Hepatocyte (in vitro differentiated cells): ENCODE measurements around the gene MLLT1. TPM values are rescaled to one million over a fixed set of nuclear protein-coding genes. Genes with fewer than 3 reads are reported as not detected.

ENCODE experiments used
- DNase-seq: peaks from one replicate; pipeline ENCODE4 v3.0.0-alpha.2; 2016; ENCODE audit warnings: low spot score
- H2AFZ ChIP-seq: fragments of 200-600 bp; sonication (generic); 2 replicates; pipeline ENCODE4 v1.6.0; 2016; ENCODE audit warnings: antibody characterized with exemption, mild to moderate bottlenecking
- H3K27ac ChIP-seq: fragments of 200-600 bp; sonication (generic); 2 replicates; pipeline ENCODE4 v1.5.1; 2016; ENCODE audit warnings: mild to moderate bottlenecking
- H3K27me3 ChIP-seq: fragments of 200-600 bp; sonication (generic); 2 replicates; pipeline ENCODE4 v1.6.1; 2016
- H3K36me3 ChIP-seq: fragments of 200-600 bp; sonication (generic); replicated peaks from 2 replicates; pipeline ENCODE4 v1.5.1; 2016; ENCODE audit warnings: low read depth; ENCODE audit not compliant: insufficient read depth
- H3K4me1 ChIP-seq: fragments of 200-600 bp; sonication (generic); 2 replicates; pipeline ENCODE4 v1.5.1; 2016; ENCODE audit warnings: mild to moderate bottlenecking, moderate library complexity; ENCODE audit not compliant: insufficient read depth
- H3K4me2 ChIP-seq: fragments of 200-600 bp; sonication (generic); 2 replicates; pipeline ENCODE4 v1.6.0; 2016
- H3K4me3 ChIP-seq: fragments of 200-600 bp; sonication (generic); 2 replicates; pipeline ENCODE4 v1.5.1; 2016; ENCODE audit warnings: mild to moderate bottlenecking
- H3K79me2 ChIP-seq: fragments of 200-600 bp; sonication (generic); 2 replicates; pipeline ENCODE4 v1.6.0; 2017; ENCODE audit warnings: mild to moderate bottlenecking
- H3K9me2 ChIP-seq: fragments of 200-600 bp; sonication (generic); replicated peaks from 2 replicates; pipeline ENCODE4 v1.6.0; 2017; ENCODE audit warnings: mild to moderate bottlenecking; ENCODE audit not compliant: insufficient read depth
- H3K9me3 ChIP-seq: fragments of 200-600 bp; sonication (generic); 2 replicates; pipeline ENCODE4 v1.5.1; 2016; ENCODE audit warnings: low read depth, mild to moderate bottlenecking
- H4K20me1 ChIP-seq: fragments of 200-600 bp; sonication (generic); 2 replicates; pipeline ENCODE4 v1.6.0; 2016; ENCODE audit warnings: mild to moderate bottlenecking; ENCODE audit not compliant: insufficient read depth, poor library complexity, severe bottlenecking
- EZH2 ChIP-seq: fragments of 200-600 bp; sonication (generic); IDR thresholded peaks from 2 replicates; pipeline ENCODE4 v1.6.1; 2016; ENCODE audit warnings: antibody characterized with exemption, mild to moderate bottlenecking, borderline replicate concordance
- EZH2phosphoT487 ChIP-seq: fragments of 200-600 bp; sonication (generic); IDR thresholded peaks from one replicate; pipeline ENCODE4 v1.6.1; 2018; ENCODE audit warnings: antibody characterized with exemption, mild to moderate bottlenecking, low read depth, moderate library complexity; ENCODE audit not compliant: unreplicated experiment, severe bottlenecking
- WGBS: methylation state at CpG from one replicate; pipeline ENCODE4 v1.1.6; 2016; ENCODE audit warnings: low lambda C conversion rate; ENCODE audit errors: missing lambda C conversion rate; 5-methylcytosine and 5-hydroxymethylcytosine counted together
- polyA plus RNA-seq: library from polyadenylated mRNA; unstranded; fragments of >200 nt; fragmentation: Nextera tagmentation; extraction: Ambion mirVana; gene quantifications from 2 replicates; pipeline ENCODE4 v1.2.1, GENCODE V29; 2016
- total RNA-seq: library from RNA; depleted of rRNA; stranded (reverse); fragments of >200 nt; gene quantifications from 2 replicates; pipeline ENCODE4 v1.2.3, GENCODE V29; 2014
- TF ChIP-seq, protein P1 (sequence below): fragments of 200-600 bp; sonication (generic); IDR thresholded peaks from 2 replicates; pipeline ENCODE4 v1.5.1; 2016; ENCODE audit warnings: antibody characterized with exemption, mild to moderate bottlenecking; ENCODE audit not compliant: poor library complexity

The MLLT1 gene
- total and polyA plus RNA-seq, 2 experiments from 2014 or later = 17.2 to 23.3 TPM

DNA sequence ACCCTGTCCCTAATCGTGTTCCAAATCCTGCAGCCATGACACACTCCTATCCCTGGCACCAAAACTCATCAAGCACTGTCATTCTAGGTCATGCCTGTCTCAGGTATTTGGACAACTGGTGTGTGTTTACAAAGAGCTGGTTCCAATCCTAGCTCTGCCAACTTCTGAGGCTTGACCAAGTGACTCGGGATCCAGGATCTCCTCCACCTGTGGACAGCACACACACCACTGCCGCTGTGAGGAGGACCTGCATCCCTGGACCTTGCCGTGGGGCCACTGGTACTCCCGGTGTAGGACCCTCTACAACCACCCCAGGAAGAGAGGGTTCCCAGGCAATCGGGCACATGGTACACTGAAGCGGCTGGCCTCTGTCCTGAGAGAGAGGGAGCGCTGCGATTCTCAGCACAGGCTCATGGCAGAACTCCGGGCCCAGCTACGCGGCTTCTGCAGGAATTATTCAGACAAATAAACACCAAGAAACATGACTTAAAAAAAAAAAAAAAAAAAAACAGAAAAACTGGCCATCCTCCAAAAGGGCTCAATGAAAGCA, 20.4 kb downstream of the MLLT1 start:
- TF ChIP-seq, protein P1, sequence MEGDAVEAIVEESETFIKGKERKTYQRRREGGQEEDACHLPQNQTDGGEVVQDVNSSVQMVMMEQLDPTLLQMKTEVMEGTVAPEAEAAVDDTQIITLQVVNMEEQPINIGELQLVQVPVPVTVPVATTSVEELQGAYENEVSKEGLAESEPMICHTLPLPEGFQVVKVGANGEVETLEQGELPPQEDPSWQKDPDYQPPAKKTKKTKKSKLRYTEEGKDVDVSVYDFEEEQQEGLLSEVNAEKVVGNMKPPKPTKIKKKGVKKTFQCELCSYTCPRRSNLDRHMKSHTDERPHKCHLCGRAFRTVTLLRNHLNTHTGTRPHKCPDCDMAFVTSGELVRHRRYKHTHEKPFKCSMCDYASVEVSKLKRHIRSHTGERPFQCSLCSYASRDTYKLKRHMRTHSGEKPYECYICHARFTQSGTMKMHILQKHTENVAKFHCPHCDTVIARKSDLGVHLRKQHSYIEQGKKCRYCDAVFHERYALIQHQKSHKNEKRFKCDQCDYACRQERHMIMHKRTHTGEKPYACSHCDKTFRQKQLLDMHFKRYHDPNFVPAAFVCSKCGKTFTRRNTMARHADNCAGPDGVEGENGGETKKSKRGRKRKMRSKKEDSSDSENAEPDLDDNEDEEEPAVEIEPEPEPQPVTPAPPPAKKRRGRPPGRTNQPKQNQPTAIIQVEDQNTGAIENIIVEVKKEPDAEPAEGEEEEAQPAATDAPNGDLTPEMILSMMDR = no peak
- TF ChIP-seq EZH2phosphoT487 = no peak
- Histone ChIP-seq H3K79me2 (peaks cover 77% of the 10 kb centered on the region), H3K4me2 (no peak overlapping the region), H3K9me3 (no peaks in the 10 kb centered on the region), H4K20me1 (peaks cover 28% of the 10 kb centered on the region), H3K36me3 (no peaks in the 10 kb centered on the region), H3K4me1 (peaks cover 4% of the 10 kb centered on the region), H3K27ac (no peak overlapping the region), H3K4me3 (no peak overlapping the region), H3K9me2 (no peaks in the 10 kb centered on the region), H3K27me3 (no peaks in the 10 kb centered on the region), H2AFZ (no peak overlapping the region)
- 96% methylated on average over 12 of the region's 12 CpGs for WGBS
- no peak for DNase-seq

- WGBS = 90% methylated on average over 15 of the region's 15 CpGs
- H3K9me2 ChIP-seq = no peaks in the 10 kb centered on the region
- no peak overlapping the region for H3K4me2 ChIP-seq
- H3K4me1 ChIP-seq = peaks cover 3% of the 10 kb centered on the region
- no peak overlapping the region for H2AFZ ChIP-seq
- no peak overlapping the region for H3K4me3 ChIP-seq
- no peak for DNase-seq
- H3K36me3 ChIP-seq = no peaks in the 10 kb centered on the region
- H4K20me1 ChIP-seq = peaks cover 32% of the 10 kb centered on the region
- H3K27ac ChIP-seq = no peak overlapping the region
- no peaks in the 10 kb centered on the region for H3K9me3 ChIP-seq
- TF ChIP-seq, protein P1 = no peak
- TF ChIP-seq EZH2phosphoT487 (no peak), EZH2 (no peak)
- no peaks in the 10 kb centered on the region for H3K27me3 ChIP-seq
- peaks cover 78% of the 10 kb centered on the region for H3K79me2 ChIP-seq
Measured at GRCh38 chr19:6258812-6259311, 20.9 kb downstream of the MLLT1 start.

- H4K20me1 ChIP-seq = peaks cover 55% of the 10 kb centered on the region
- DNase-seq = no peak
- 78% methylated on average over 14 of the region's 14 CpGs for WGBS
- no peak overlapping the region for H3K27ac ChIP-seq
- no peak overlapping the region for H3K4me3 ChIP-seq
- H3K9me3 ChIP-seq = no peaks in the 10 kb centered on the region
- no peak overlapping the region for H3K4me2 ChIP-seq
- H2AFZ ChIP-seq = no peak overlapping the region
- TF ChIP-seq EZH2 (no peak), EZH2phosphoT487 (no peak)
- TF ChIP-seq, protein P1 = no peak
- no peaks in the 10 kb centered on the region for H3K27me3 ChIP-seq
- H3K9me2 ChIP-seq = no peaks in the 10 kb centered on the region
- H3K36me3 ChIP-seq = no peaks in the 10 kb centered on the region
- H3K79me2 ChIP-seq = peaks cover 99% of the 10 kb centered on the region
- no peaks in the 10 kb centered on the region for H3K4me1 ChIP-seq
Measured at GRCh38 chr19:6253954-6254733, 25.6 kb downstream of the MLLT1 start.
